Upper lobe of left lung (tissue), 6 donors: ENCODE data around the gene B3GAT2. TPM values are rescaled to one million over a fixed set of nuclear protein-coding genes. Genes with fewer than 3 reads are reported as not detected.

Experiments
- ATAC-seq, 2 donors: fragments of 200-7000 bp; cut with Tn5 transposase; one replicate each; pipeline ENCODE4 v1.9.1; 2022; ENCODE audit warnings: mild to moderate bottlenecking in 2 of 2, moderate library complexity in 2 of 2; ENCODE audit not compliant: low FRiP score in 2 of 2
- DNase-seq, 2 donors: peaks; one replicate each; pipeline ENCODE4 v3.0.0-alpha.2; 2019 to 2020
- H3K27ac ChIP-seq, 4 donors: fragments of 200-600 bp; sonication (generic); one replicate each; pipeline ENCODE4 v1.5.1; 2016 to 2019
- H3K27me3 ChIP-seq, 4 donors: fragments of 200-600 bp; sonication (generic); one replicate each; pipeline ENCODE4 v1.5.1; 2017 to 2019
- H3K36me3 ChIP-seq, 4 donors: fragments of 200-600 bp; sonication (generic); one replicate each; pipeline ENCODE4 v1.5.1; 2016 to 2019
- H3K4me1 ChIP-seq, 4 donors: fragments of 200-600 bp; sonication (generic); one replicate each; pipeline ENCODE4 v1.5.1; 2018 to 2019
- H3K4me3 ChIP-seq, 4 donors: fragments of 200-600 bp; sonication (generic); one replicate each; pipeline ENCODE4 v1.5.1; 2017 to 2019; ENCODE audit warnings: mild to moderate bottlenecking in 2 of 4, moderate library complexity in 1 of 4
- H3K9me3 ChIP-seq, 4 donors: fragments of 200-600 bp; sonication (generic); one replicate each; pipeline ENCODE4 v1.5.1; 2018 to 2019
- EP300 ChIP-seq, 4 donors: sonication (generic); formaldehyde crosslinking; IDR thresholded peaks; one replicate each; pipeline ENCODE4 v1.5.1; 2017; ENCODE audit warnings: antibody characterized with exemption in 4 of 4, control low read depth in 2 of 4
- POLR2A ChIP-seq, 4 donors: fragments of 450-650 bp; IDR thresholded peaks; one replicate each; pipeline ENCODE4 v1.5.1; 2016 to 2017; ENCODE audit warnings: antibody characterized with exemption in 4 of 4, mild to moderate bottlenecking in 2 of 4
- POLR2AphosphoS5 ChIP-seq, 2 donors: sonication (generic); formaldehyde crosslinking; IDR thresholded peaks; one replicate each; pipeline ENCODE4 v1.5.1; 2017; ENCODE audit warnings: antibody characterized with exemption in 2 of 2
- WGBS, 2 donors: methylation state at CpG; one replicate each; pipeline ENCODE4 v1.1.5; 2017 to 2018; 5-methylcytosine and 5-hydroxymethylcytosine counted together
- total RNA-seq, 6 donors: library from RNA; depleted of rRNA in 4 of 6; stranded (reverse); fragments of >200 nt in 4 of 6; gene quantifications; one replicate each; pipeline versions ENCODE4 v1.1.0 to v1.2.1, GENCODE V29; 2016 to 2021
- TF ChIP-seq, protein P1 (sequence below), 6 experiments: fragments of 450-650 bp in 4 of 6; fragments of 200-600 bp in 2 of 6; sonication (generic) in 2 of 6; IDR thresholded peaks; one replicate each; pipeline ENCODE4 v1.5.1; 2016 to 2019; ENCODE audit warnings: antibody characterized with exemption in 6 of 6
- donor health status: DM: no; HTN: no; CAD: no; lungs with moderate emphysema.
- donor health status: DM: no; HTN: yes; CAD: no; lungs with severe emphysema.

The B3GAT2 gene
- total RNA-seq, 6 donors from 2014 or later = 0.06 TPM; not detected in 5

DNA sequence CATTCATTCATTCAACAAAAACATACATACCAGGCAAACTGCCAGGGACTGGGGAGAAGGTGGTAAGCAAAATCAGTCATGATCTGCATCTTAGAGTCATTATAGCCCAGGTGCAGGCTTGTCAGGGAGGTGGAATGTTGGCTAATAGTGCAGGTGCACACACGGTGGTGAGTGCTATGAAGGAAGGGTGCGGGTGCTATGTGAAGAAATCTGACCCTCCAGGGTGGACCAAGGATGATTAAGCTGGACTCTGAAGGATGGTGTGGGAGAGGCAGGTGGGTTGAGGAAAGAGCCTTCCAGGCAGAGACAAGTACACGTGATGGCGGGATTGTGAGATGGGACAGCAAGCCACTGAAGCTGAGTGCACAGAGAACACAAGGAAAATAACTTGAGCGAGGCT is 77.4 kb downstream of the B3GAT2 start:
- no peak overlapping the region for H3K27ac ChIP-seq
- 83 to 86% methylated on average over 5 of the region's 5 CpGs for WGBS, 2 donors
- ATAC-seq (no peak), DNase-seq (no peak)
- H3K9me3 ChIP-seq = no peaks in the 10 kb centered on the region
- TF ChIP-seq, protein P1, sequence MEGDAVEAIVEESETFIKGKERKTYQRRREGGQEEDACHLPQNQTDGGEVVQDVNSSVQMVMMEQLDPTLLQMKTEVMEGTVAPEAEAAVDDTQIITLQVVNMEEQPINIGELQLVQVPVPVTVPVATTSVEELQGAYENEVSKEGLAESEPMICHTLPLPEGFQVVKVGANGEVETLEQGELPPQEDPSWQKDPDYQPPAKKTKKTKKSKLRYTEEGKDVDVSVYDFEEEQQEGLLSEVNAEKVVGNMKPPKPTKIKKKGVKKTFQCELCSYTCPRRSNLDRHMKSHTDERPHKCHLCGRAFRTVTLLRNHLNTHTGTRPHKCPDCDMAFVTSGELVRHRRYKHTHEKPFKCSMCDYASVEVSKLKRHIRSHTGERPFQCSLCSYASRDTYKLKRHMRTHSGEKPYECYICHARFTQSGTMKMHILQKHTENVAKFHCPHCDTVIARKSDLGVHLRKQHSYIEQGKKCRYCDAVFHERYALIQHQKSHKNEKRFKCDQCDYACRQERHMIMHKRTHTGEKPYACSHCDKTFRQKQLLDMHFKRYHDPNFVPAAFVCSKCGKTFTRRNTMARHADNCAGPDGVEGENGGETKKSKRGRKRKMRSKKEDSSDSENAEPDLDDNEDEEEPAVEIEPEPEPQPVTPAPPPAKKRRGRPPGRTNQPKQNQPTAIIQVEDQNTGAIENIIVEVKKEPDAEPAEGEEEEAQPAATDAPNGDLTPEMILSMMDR (IDR thresholded peaks at IDR 0.05) = no peak
- TF ChIP-seq POLR2A (IDR thresholded peaks at IDR 0.05) (no peak), EP300 (IDR thresholded peaks at IDR 0.05) (no peak), POLR2AphosphoS5 (IDR thresholded peaks at IDR 0.05) (no peak)
- H3K4me3 ChIP-seq = no peak overlapping the region
- H3K27me3 ChIP-seq = no peaks in the 10 kb centered on the region
- no peaks in the 10 kb centered on the region for H3K36me3 ChIP-seq
- H3K4me1 ChIP-seq = no peaks in the 10 kb centered on the region

DNA sequence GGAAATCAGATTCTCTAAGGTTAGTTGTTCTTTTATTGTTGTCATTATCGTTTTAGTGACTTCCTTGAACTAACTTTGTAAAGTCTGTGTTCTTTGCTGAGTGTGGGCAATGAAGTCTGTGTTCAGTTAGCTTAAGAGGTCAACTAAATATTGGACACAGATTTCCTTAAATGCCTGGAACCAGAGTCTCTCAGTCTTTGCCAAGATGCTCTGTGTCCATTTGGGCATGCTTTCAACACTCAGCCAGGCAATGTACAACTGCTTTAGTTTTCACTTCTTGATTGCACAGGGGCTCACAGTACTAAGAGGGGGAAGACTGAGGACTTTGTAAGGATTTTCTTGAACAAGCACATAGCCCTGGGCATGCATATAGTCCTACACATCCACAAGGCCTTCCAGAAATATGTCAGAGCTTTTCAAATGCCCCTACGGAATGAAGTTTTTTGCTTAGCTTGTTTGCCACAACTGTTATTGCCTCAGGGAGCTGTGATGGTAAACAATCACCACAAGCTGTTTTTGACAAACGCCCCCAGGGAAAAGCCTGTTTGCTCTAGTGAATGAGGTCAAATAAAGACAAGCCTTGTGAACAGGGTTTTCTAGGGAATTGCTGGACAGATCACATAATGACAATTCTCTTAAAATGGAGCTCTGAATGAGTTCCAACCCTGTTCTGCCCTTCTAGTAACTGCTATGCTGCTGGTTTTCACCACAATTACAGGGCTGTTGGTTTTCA is 82.5 kb downstream of the B3GAT2 start:
- Histone ChIP-seq H3K36me3 (no peaks in the 10 kb centered on the region), H3K27me3 (no peaks in the 10 kb centered on the region), H3K27ac (no peak overlapping the region), H3K9me3 (peaks cover 0 to 15% (median 11%) of the 10 kb centered on the region in 4 donors), H3K4me1 (no peaks in the 10 kb centered on the region), H3K4me3 (no peak overlapping the region)
- ATAC-seq = no peak
- TF ChIP-seq EP300 (IDR thresholded peaks at IDR 0.05) (no peak), POLR2A (IDR thresholded peaks at IDR 0.05) (no peak), POLR2AphosphoS5 (IDR thresholded peaks at IDR 0.05) (no peak)
- TF ChIP-seq, protein P1 (IDR thresholded peaks at IDR 0.05) = no peak
- 49 to 52% methylated on average over 3 of the region's 3 CpGs for WGBS, 2 donors
- no peak for DNase-seq

GRCh38 chr6:70872469-70872868 is 84.4 kb downstream of the B3GAT2 start:
- Histone ChIP-seq H3K4me1 (no peaks in the 10 kb centered on the region), H3K27me3 (no peaks in the 10 kb centered on the region), H3K27ac (no peak overlapping the region), H3K9me3 (peaks cover 0 to 15% (median 11%) of the 10 kb centered on the region in 4 donors), H3K4me3 (no peak overlapping the region), H3K36me3 (no peaks in the 10 kb centered on the region)
- TF ChIP-seq POLR2A (IDR thresholded peaks at IDR 0.05) (no peak), EP300 (IDR thresholded peaks at IDR 0.05) (no peak), POLR2AphosphoS5 (IDR thresholded peaks at IDR 0.05) (no peak)
- TF ChIP-seq, protein P1 (IDR thresholded peaks at IDR 0.05) = no peak
- no peak for ATAC-seq
- 98% methylated on average over 2 of the region's 2 CpGs for whole genome bisulfite sequencing, 2 donors
- no peak for DNase-seq

DNA sequence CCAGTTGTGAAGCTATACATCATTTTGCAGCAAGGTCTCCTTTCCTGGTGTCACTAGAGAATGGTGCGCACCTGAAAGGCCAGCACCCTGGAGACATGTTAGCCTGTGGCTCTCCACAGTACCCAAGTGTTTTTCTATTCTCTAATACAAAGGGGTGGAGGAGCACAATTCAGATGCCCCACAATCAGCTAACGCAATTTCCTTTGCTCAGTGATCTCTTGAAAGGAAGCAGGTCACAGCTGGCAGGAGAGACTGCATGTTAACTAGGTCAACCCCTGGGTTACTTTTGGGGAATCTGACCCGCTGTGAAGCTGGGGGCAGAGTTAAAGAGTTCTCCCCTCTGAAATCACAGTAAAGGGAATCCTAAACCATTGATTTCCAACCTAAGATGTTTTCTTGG is 92.5 kb downstream of the B3GAT2 start:
- WGBS, 2 donors = 68 to 82% methylated on average over 3 of the region's 3 CpGs

More for the DNA sequence above, 92.5 kb downstream of the B3GAT2 start:
- TF ChIP-seq, protein P1 (IDR thresholded peaks at IDR 0.05) = no peak
- TF ChIP-seq POLR2A (IDR thresholded peaks at IDR 0.05) = no peak
- TF ChIP-seq POLR2AphosphoS5 (IDR thresholded peaks at IDR 0.05) = no peak
- TF ChIP-seq EP300 (IDR thresholded peaks at IDR 0.05) = no peak
- no peak for ATAC-seq
- Histone ChIP-seq H3K9me3 (no peaks in the 10 kb centered on the region), H3K27me3 (no peaks in the 10 kb centered on the region), H3K4me1 (no peaks in the 10 kb centered on the region), H3K4me3 (no peak overlapping the region), H3K36me3 (peaks cover 0 to 10% (median 0%) of the 10 kb centered on the region in 4 donors), H3K27ac (no peak overlapping the region)
- no peak for DNase-seq
